GM19193 (cell line): ENCODE measurements around the gene LTO1.

Source experiments
- POLR2A ChIP-seq: IDR thresholded peaks from 4 replicates; pipeline ENCODE4 v1.6.1; 2011; ENCODE audit not compliant: insufficient read depth, insufficient read length; ENCODE audit errors: extremely low read depth

LTO1 gene

DNA sequence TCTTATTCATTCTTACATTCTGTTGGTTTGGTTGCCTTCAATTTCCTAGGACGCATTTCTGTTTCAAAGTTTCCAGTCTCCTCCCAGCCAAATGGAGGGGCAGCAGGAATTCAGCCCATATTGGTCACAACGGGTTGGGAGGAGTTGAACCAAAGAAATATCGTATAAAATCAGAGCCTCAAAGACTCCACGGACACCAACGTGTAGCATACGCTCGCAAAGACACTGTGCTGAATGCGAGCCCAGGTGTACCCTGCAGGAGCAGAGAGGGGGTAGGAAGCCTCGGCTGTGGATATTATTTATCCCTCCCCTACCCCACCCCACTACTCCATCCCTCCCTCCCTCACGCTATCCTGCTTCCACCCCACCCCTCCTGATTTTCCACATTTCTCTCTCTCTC lies 49.7 kb downstream of the LTO1 start:
- no peak for TF ChIP-seq POLR2A

DNA sequence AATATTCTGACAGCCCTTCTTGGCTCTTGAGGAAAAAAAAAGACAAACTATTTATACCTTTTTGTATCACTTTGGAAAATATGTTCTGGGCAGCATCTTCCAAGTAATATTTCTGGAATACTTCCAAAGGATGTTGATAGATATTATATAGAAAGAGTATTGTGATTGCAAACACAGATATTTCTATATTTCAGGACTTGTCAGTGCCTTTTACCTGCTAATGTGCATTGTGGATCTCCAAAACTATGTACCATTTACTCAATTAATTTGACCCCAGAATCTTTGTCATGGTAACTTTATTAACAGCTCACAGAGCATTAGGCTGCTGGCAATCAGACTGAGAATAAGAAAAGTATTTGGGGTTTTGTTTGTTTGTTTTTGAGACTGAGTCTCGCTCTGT lies 50.9 kb downstream of the LTO1 start:
- no peak for TF ChIP-seq POLR2A

DNA sequence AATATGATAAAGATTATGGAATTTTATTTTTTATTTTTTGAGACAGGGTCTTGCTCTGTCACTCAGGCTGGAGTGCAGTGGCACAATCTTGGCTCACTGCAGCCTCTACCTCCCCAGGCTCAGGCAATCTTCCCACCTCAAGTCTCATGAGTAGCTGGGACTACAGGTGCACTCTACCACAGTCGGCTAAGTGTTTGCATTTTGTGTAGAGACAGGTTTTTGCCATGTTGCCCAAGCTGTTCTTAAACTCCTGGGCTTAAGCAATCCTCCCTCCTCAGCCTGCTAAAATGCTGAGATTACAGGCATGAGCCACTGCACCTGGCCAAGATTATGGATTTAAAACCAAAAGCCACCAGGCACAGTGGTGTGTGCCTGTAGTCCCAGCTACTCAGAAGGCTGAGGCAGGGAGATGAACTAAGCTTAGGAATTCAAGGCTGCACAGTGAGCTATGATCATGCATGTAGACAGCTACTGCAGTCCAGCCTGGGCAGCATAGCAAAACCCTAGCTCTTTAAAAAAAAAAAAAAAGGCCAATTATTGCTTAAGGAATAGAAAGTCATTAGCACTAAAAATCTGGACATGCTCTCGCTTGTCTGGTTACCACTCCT lies 54.4 kb downstream of the LTO1 start:
- no peak for TF ChIP-seq POLR2A

DNA sequence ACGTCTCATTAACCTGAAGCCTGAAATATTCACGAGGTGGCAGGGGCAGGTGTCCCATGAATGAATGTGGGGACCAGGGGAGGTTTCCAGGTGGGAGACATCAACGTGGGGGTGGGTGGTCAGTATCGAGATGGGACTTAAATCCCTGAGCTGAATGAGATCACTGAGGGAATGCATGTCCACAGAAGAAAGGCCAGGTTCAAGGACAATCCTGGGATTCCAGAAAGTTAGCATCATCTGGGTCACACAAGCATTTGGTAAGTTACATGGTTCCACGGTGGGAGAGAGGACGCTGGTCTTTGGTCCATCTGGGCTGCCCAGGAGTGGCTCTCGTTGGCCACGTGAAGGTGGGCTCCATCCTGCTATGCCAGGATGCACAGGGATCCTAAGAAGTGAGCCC lies 56.9 kb downstream of the LTO1 start:
- no peak for TF ChIP-seq POLR2A

DNA sequence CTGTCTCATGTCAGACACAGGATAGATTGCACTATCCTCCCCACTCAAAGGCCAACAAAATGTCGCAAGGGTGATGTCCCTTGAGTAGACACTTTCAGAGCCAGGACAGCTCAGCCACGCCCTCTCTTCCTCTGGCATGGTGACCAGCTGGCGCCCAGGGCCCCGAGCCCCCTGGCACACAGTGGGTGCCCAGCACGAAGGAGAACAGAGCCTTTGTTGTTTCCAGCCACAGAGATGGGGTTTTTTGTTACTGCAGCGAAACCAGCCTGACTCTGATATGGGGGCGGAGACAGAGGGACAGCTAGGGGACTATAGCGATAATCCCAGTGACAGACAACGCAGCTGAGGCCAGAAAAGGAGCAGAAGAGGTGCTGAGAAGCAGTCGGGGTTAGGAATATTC lies 57.5 kb downstream of the LTO1 start:
- no peak for TF ChIP-seq POLR2A

DNA sequence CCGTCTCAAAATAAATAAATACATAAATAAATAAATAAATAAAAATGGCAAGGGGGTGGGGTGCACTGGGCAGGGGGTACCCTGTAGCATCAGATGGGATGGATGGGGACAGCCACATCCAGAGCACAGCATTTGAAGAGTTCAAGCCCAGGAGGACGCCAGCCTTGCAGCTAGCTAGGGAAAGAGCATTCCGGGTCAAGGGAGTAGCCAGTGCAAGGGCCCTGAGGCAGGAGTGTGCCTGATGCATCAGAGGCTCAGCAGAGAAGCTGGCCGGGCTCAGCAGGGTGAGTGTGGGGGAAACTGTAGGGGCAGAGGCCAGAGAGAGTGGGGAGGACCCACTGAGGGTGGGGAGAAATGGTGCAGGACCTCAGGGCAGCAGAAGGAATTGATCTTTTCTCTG lies 57.9 kb downstream of the LTO1 start:
- no peak for TF ChIP-seq POLR2A
